ENCODE data around the gene TAPT1. TPM values are rescaled to one million over a fixed set of nuclear protein-coding genes. Genes with fewer than 3 reads are reported as not detected.

Gene TAPT1
- total RNA-seq, 1 experiment from 2014 or later, result 11.1 TPM

DNA sequence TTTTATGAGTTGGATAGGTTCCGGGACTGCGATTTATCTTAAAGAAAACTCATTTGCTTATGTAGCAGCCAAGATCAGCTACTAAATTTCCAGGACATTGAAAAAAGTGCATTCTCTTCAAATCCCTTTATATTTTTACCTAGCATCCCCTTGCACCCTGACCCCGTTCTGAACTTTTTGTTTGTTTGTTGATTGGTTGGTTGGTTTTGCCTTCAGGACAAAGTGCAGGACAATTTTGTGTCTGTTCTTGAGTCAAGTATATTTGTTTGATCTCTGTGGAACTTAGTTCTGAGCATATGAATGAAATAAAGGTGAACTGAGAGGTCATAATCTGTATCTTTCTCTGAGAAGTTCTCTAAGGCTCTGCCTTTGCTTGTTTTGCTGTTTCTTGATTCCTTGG, 12.8 kb upstream of the TAPT1 start:
- no peak overlapping the region for H3K27ac ChIP-seq (ENCODE audit: insufficient read length, low read depth, low read length)
- no peak overlapping the region for H3T11ph ChIP-seq (ENCODE audit: low read length)
- no peak overlapping the region for H3K14ac ChIP-seq (ENCODE audit: insufficient read depth, low read length)
- no peaks in the 10 kb centered on the region; the same call in 1 of the 2 replicates for H3K79me2 ChIP-seq (ENCODE audit: insufficient read depth, low read length)
- Mint-ChIP-seq H3K4me1 (peaks cover 0 to 3% of the 10 kb centered on the region in 2 experiments; a peak in 1 of 4 replicates), H3K4me3 (no peak overlapping the region), H3K27me3 (ENCODE audit: low read depth) (no peaks in the 10 kb centered on the region), H3K36me3 (ENCODE audit: insufficient read depth in 1 of 3, low read depth in 3 of 3) (peaks cover 6 to 12% (median 8%) of the 10 kb centered on the region in 3 experiments; a peak in 6 of 7 replicates), H3K9me3 (no peaks in the 10 kb centered on the region), H3K27ac (0 out of 7 replicates have a peak overlapping the region, but pooled peaks of 1 of the 3 experiments have one; percentile 50)
- no peaks in the 10 kb centered on the region for H3K27me3 ChIP-seq (ENCODE audit: insufficient read depth, low read length)
- H4K5ac ChIP-seq (ENCODE audit: insufficient read length, low read depth, low read length), result no peak overlapping the region
- H3K79me1 ChIP-seq (ENCODE audit: insufficient read depth, low read depth, low read length, poor library complexity, severe bottlenecking), result no peaks in the 10 kb centered on the region
- no peak overlapping the region for H3K18ac ChIP-seq (ENCODE audit: insufficient read length, low read depth, low read length)
- H3K4ac ChIP-seq (ENCODE audit: low read depth, low read length), result no peak overlapping the region
- no peak overlapping the region for H2BK20ac ChIP-seq (ENCODE audit: low read depth, low read length, poor library complexity, severe bottlenecking)
- TF ChIP-seq, protein P1, sequence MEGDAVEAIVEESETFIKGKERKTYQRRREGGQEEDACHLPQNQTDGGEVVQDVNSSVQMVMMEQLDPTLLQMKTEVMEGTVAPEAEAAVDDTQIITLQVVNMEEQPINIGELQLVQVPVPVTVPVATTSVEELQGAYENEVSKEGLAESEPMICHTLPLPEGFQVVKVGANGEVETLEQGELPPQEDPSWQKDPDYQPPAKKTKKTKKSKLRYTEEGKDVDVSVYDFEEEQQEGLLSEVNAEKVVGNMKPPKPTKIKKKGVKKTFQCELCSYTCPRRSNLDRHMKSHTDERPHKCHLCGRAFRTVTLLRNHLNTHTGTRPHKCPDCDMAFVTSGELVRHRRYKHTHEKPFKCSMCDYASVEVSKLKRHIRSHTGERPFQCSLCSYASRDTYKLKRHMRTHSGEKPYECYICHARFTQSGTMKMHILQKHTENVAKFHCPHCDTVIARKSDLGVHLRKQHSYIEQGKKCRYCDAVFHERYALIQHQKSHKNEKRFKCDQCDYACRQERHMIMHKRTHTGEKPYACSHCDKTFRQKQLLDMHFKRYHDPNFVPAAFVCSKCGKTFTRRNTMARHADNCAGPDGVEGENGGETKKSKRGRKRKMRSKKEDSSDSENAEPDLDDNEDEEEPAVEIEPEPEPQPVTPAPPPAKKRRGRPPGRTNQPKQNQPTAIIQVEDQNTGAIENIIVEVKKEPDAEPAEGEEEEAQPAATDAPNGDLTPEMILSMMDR (conservative IDR thresholded peaks at IDR 0.05), result no peak
- H4K91ac ChIP-seq (ENCODE audit: insufficient read length, low read depth, low read length), result no peak overlapping the region
- H3K23me2 ChIP-seq (ENCODE audit: insufficient read length, low read depth, low read length, poor library complexity, severe bottlenecking), result no peaks in the 10 kb centered on the region
- no peak overlapping the region for H2AK5ac ChIP-seq (ENCODE audit: insufficient read length, low read length)
- H2BK12ac ChIP-seq (ENCODE audit: insufficient read length, low read depth, low read length), result no peak overlapping the region
- no peaks in the 10 kb centered on the region for H4K20me1 ChIP-seq (ENCODE audit: control insufficient read depth, insufficient read depth, insufficient read length)
- H3K4me1 ChIP-seq (ENCODE audit: insufficient read depth, low read length), result peaks cover 5% of the 10 kb centered on the region; the same call in 1 of the 2 replicates
- H3K23ac ChIP-seq (ENCODE audit: insufficient read length, low read depth, low read length), result no peak overlapping the region
- no CpG with 5 or more reads among the region's 3 CpGs for WGBS (ENCODE audit: extremely low coverage, insufficient read length, low lambda C conversion rate)
- H3K56ac ChIP-seq (ENCODE audit: insufficient read length, low read depth, low read length), result no peak overlapping the region
- no peak overlapping the region for H2BK15ac ChIP-seq (ENCODE audit: low read depth, low read length)
- DNase-seq, result no peak
- no peak overlapping the region for H2BK120ac ChIP-seq (ENCODE audit: low read depth, low read length, poor library complexity, severe bottlenecking)
- H3K9me3 ChIP-seq (ENCODE audit: control insufficient read depth, low read depth, low read length), result no peaks in the 10 kb centered on the region
- H2AFZ ChIP-seq (ENCODE audit: low read length), result no peak overlapping the region
- no peak overlapping the region for H3K4me2 ChIP-seq (ENCODE audit: insufficient read depth, insufficient read length, low read length)
- H3K9ac ChIP-seq (ENCODE audit: extremely low read depth, insufficient read length, low read length), result no peak overlapping the region
- no peak overlapping the region for H2BK5ac ChIP-seq (ENCODE audit: insufficient read length, low read length)
- no peak overlapping the region for H4K8ac ChIP-seq (replicated peaks; ENCODE audit: insufficient read length, low read depth, low read length)
